Measurements from ENCODE around the gene NDUFB6.

DNA sequence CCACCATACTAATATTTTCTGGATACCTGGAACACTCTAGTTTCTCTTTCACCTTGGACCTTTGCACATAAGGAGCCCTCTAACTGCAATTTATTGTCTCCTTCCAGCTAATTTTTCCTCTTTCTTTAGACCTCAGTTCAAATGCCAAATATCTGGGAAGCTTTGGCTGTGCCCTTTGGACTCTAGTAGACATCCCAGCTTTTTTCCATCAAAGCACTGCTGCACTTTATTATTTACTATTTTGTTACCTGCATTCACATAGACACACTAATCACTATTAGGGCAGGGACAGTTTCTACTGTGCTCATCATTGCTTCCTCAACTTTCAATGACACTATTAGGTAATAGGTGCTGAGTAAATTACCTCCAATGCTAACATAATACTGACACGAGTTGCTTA, 49.0 kb downstream of the NDUFB6 start:
- TF ChIP-seq, protein P1, sequence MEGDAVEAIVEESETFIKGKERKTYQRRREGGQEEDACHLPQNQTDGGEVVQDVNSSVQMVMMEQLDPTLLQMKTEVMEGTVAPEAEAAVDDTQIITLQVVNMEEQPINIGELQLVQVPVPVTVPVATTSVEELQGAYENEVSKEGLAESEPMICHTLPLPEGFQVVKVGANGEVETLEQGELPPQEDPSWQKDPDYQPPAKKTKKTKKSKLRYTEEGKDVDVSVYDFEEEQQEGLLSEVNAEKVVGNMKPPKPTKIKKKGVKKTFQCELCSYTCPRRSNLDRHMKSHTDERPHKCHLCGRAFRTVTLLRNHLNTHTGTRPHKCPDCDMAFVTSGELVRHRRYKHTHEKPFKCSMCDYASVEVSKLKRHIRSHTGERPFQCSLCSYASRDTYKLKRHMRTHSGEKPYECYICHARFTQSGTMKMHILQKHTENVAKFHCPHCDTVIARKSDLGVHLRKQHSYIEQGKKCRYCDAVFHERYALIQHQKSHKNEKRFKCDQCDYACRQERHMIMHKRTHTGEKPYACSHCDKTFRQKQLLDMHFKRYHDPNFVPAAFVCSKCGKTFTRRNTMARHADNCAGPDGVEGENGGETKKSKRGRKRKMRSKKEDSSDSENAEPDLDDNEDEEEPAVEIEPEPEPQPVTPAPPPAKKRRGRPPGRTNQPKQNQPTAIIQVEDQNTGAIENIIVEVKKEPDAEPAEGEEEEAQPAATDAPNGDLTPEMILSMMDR (IDR thresholded peaks at IDR 0.05 in 8 of 11, conservative IDR thresholded peaks at IDR 0.05 in 3 of 11), result no peak
- TF ChIP-seq POLR2AphosphoS5 (IDR thresholded peaks at IDR 0.05), result no peak

All from spleen (tissue), 7 donors.